SJSA1 (cell line): ENCODE measurements around the gene IL7R. TPM values are rescaled to one million over a fixed set of nuclear protein-coding genes. Genes with fewer than 3 reads are reported as not detected.

Experiments
- DNase-seq, 2 experiments: peaks; one replicate each; pipeline ENCODE4 v3.0.0-alpha.2; 2015 to 2020; ENCODE audit warnings: low spot score in 2 of 2, low read depth in 1 of 2
- H3K27ac ChIP-seq: fragments of 250-450 bp; sonication (Bioruptor Pico); 2 replicates; pipeline ENCODE4 v1.5.1; 2020; ENCODE audit warnings: mild to moderate bottlenecking, moderate library complexity
- H3K27me3 ChIP-seq: fragments of 250-450 bp; sonication (Bioruptor Pico); replicated peaks from 2 replicates; pipeline ENCODE4 v1.5.1; 2020; ENCODE audit warnings: mild to moderate bottlenecking, moderate library complexity
- H3K36me3 ChIP-seq: fragments of 250-450 bp; sonication (Bioruptor Pico); 2 replicates; pipeline ENCODE4 v1.5.1; 2020; ENCODE audit warnings: mild to moderate bottlenecking
- H3K4me1 ChIP-seq: fragments of 250-450 bp; sonication (Bioruptor Pico); replicated peaks from 2 replicates; pipeline ENCODE4 v1.6.1; 2021; ENCODE audit warnings: mild to moderate bottlenecking
- H3K4me3 ChIP-seq: fragments of 250-450 bp; sonication (Bioruptor Pico); 2 replicates; pipeline ENCODE4 v1.5.1; 2020; ENCODE audit warnings: mild to moderate bottlenecking
- H3K9me3 ChIP-seq: fragments of 250-450 bp; sonication (Bioruptor Pico); replicated peaks from 2 replicates; pipeline ENCODE4 v1.5.1; 2020; ENCODE audit warnings: mild to moderate bottlenecking
- total RNA-seq: library from RNA; depleted of rRNA; stranded (reverse); fragments of >200 nt; shearing (Covaris generic); gene quantifications from 2 replicates; pipeline ENCODE4 v1.2.3, GENCODE V29; 2014

Gene IL7R
- total RNA-seq, 1 experiment from 2014 or later, result 90.1 TPM

- no peaks in the 10 kb centered on the region for H3K9me3 ChIP-seq
- no peak for DNase-seq
These were observed 13.9 kb downstream of the IL7R start for GRCh38 chr5:35870605-35871004.

GRCh38 chr5:35876454-35876853 lies 19.8 kb downstream of the IL7R start:
- no peak overlapping the region for H3K4me3 ChIP-seq
- DNase-seq, result no peak
- H3K27ac ChIP-seq, result no peak overlapping the region
- H3K4me1 ChIP-seq, result peaks cover 9% of the 10 kb centered on the region
- no peaks in the 10 kb centered on the region for H3K27me3 ChIP-seq
- H3K9me3 ChIP-seq, result no peaks in the 10 kb centered on the region
- H3K36me3 ChIP-seq, result peaks cover 86% of the 10 kb centered on the region

More at GRCh38 chr5:35870605-35871004, 13.9 kb downstream of the IL7R start:
- Histone ChIP-seq H3K27ac (no peak overlapping the region), H3K27me3 (no peaks in the 10 kb centered on the region), H3K4me3 (no peak overlapping the region), H3K36me3 (peaks cover 92% of the 10 kb centered on the region), H3K4me1 (no peaks in the 10 kb centered on the region)

- H3K4me1 ChIP-seq, result peaks cover 9% of the 10 kb centered on the region
- H3K9me3 ChIP-seq, result no peaks in the 10 kb centered on the region
- no peak overlapping the region for H3K27ac ChIP-seq
- no peaks in the 10 kb centered on the region for H3K27me3 ChIP-seq
- peaks cover 81% of the 10 kb centered on the region for H3K36me3 ChIP-seq
- no peak for DNase-seq
- H3K4me3 ChIP-seq, result no peak overlapping the region
These were observed 20.2 kb downstream of the IL7R start for GRCh38 chr5:35876922-35877321.

- Histone ChIP-seq H3K4me3 (no peak overlapping the region), H3K36me3 (peaks cover 74% of the 10 kb centered on the region), H3K4me1 (peaks cover 9% of the 10 kb centered on the region), H3K27ac (no peak overlapping the region), H3K9me3 (no peaks in the 10 kb centered on the region), H3K27me3 (no peaks in the 10 kb centered on the region)
- DNase-seq, result no peak
These were observed 21.0 kb downstream of the IL7R start for GRCh38 chr5:35877655-35878054.

- no peaks in the 10 kb centered on the region for H3K27me3 ChIP-seq
- no peak overlapping the region for H3K4me3 ChIP-seq
- H3K9me3 ChIP-seq, result no peaks in the 10 kb centered on the region
- H3K27ac ChIP-seq, result no peak overlapping the region
- DNase-seq, result no peak
- peaks cover 72% of the 10 kb centered on the region for H3K36me3 ChIP-seq
- H3K4me1 ChIP-seq, result peaks cover 11% of the 10 kb centered on the region
These were observed 21.4 kb downstream of the IL7R start for GRCh38 chr5:35878079-35878478.

GRCh38 chr5:35879096-35879495 lies 22.4 kb downstream of the IL7R start:
- Histone ChIP-seq H3K4me3 (no peak overlapping the region), H3K27me3 (no peaks in the 10 kb centered on the region), H3K36me3 (peaks cover 62% of the 10 kb centered on the region), H3K27ac (no peak overlapping the region), H3K9me3 (no peaks in the 10 kb centered on the region), H3K4me1 (peaks cover 22% of the 10 kb centered on the region)
- DNase-seq, result no peak

- H3K4me1 ChIP-seq, result peaks cover 27% of the 10 kb centered on the region
- no peak for DNase-seq
- no peaks in the 10 kb centered on the region for H3K27me3 ChIP-seq
- no peak overlapping the region for H3K27ac ChIP-seq
- H3K4me3 ChIP-seq, result no peak overlapping the region
- peaks cover 57% of the 10 kb centered on the region for H3K36me3 ChIP-seq
- H3K9me3 ChIP-seq, result no peaks in the 10 kb centered on the region
These were observed 23.0 kb downstream of the IL7R start for GRCh38 chr5:35879649-35880048.

- no peaks in the 10 kb centered on the region for H3K9me3 ChIP-seq
- H3K27ac ChIP-seq, result no peak overlapping the region
- peaks cover 51% of the 10 kb centered on the region for H3K36me3 ChIP-seq
- DNase-seq, result no peak
- H3K4me1 ChIP-seq, result peaks cover 32% of the 10 kb centered on the region
- H3K4me3 ChIP-seq, result no peak overlapping the region
- no peaks in the 10 kb centered on the region for H3K27me3 ChIP-seq
These were observed 23.5 kb downstream of the IL7R start for GRCh38 chr5:35880156-35880555.

- no peak for DNase-seq
- no peaks in the 10 kb centered on the region for H3K27me3 ChIP-seq
- peaks cover 27% of the 10 kb centered on the region for H3K4me1 ChIP-seq
- H3K4me3 ChIP-seq, result no peak overlapping the region
- no peaks in the 10 kb centered on the region for H3K9me3 ChIP-seq
- peaks cover 35% of the 10 kb centered on the region for H3K36me3 ChIP-seq
- no peak overlapping the region for H3K27ac ChIP-seq
These were observed 25.1 kb downstream of the IL7R start for GRCh38 chr5:35881758-35882157.

- Histone ChIP-seq H3K4me3 (no peak overlapping the region), H3K36me3 (peaks cover 10% of the 10 kb centered on the region), H3K9me3 (no peaks in the 10 kb centered on the region), H3K4me1 (peaks cover 24% of the 10 kb centered on the region), H3K27ac (peak overlapping the region; percentile 90), H3K27me3 (no peaks in the 10 kb centered on the region)
- peak; percentile 86 to 88 for DNase-seq
These were observed 27.6 kb downstream of the IL7R start for GRCh38 chr5:35884191-35884769.

- Histone ChIP-seq H3K9me3 (no peaks in the 10 kb centered on the region), H3K27ac (peak overlapping the region; percentile 90), H3K4me3 (no peak overlapping the region), H3K27me3 (no peaks in the 10 kb centered on the region), H3K36me3 (peaks cover 5% of the 10 kb centered on the region; the same call in 1 of the 2 replicates), H3K4me1 (peaks cover 24% of the 10 kb centered on the region)
- no peak for DNase-seq
These were observed 28.1 kb downstream of the IL7R start for GRCh38 chr5:35884773-35885172.

GRCh38 chr5:35886381-35886780 lies 29.7 kb downstream of the IL7R start:
- H3K4me1 ChIP-seq, result peaks cover 30% of the 10 kb centered on the region
- no peaks in the 10 kb centered on the region for H3K27me3 ChIP-seq
- no peak for DNase-seq
- H3K36me3 ChIP-seq, result no peaks in the 10 kb centered on the region
- no peak overlapping the region for H3K27ac ChIP-seq
- H3K4me3 ChIP-seq, result no peak overlapping the region
- H3K9me3 ChIP-seq, result no peaks in the 10 kb centered on the region

GRCh38 chr5:35887321-35888100 lies 30.8 kb downstream of the IL7R start:
- H3K27me3 ChIP-seq, result no peaks in the 10 kb centered on the region
- H3K9me3 ChIP-seq, result no peaks in the 10 kb centered on the region
- H3K4me1 ChIP-seq, result peaks cover 30% of the 10 kb centered on the region
- H3K4me3 ChIP-seq, result no peak overlapping the region
- DNase-seq, result no peak
- H3K27ac ChIP-seq, result no peak overlapping the region
- H3K36me3 ChIP-seq, result no peaks in the 10 kb centered on the region
